Smooth muscle cell of the brain vasculature (primary cell): Measurements from ENCODE around the gene RPP38.

Source experiments
- DNase-seq: peaks from one replicate; pipeline ENCODE4 v3.0.0-alpha.2; 2012; ENCODE audit warnings: low read depth, low spot score

Gene RPP38

DNA sequence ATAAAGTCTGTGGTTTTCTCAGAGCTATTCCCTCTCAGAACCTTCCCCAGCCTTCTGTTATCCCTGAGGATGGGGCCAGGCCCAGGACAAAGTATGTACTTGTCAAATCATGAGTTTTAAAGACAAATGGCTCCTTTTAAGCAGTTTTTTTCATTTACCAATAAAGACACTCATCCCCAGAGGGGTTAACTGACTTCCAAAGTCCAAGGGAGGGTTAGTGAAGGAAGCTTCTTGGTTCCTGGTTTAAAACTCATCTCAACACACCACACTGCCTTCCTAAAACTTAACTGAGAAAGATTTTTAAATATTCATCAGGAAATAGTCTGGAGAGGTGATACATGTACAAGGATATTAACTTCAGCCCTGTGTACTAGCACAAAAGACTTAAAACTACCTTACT, 55.4 kb downstream of the RPP38 start:
- no peak for DNase-seq
